Endothelial cell of umbilical vein (primary cell): ENCODE measurements around the gene L1CAM. TPM values are rescaled to one million over a fixed set of nuclear protein-coding genes. Genes with fewer than 3 reads are reported as not detected.

Source experiments
- BruUV-seq: library from RNA; stranded (reverse); fragments of 400-500 nt; replicated peaks from 2 replicates; lab custom pipeline; 2021; lab: Mats Ljungman, UMichigan
- CTCF ChIA-PET: fragments of 300-600, 350-600 bp; sonication (Branson Sonifier 250); formaldehyde crosslinking; loops from one replicate; lab custom pipeline; 2021; ENCODE audit warnings: antibody characterized with exemption, inconsistent platforms; lab: Charles Lee
- POLR2A ChIA-PET: fragments of 300-600, 350-600 bp; sonication (Branson Sonifier 250); formaldehyde crosslinking; loops from one replicate; lab custom pipeline; 2021; ENCODE audit warnings: antibody characterized with exemption, inconsistent platforms; lab: Charles Lee
- DNase-seq: peaks from one replicate; pipeline ENCODE4 v3.0.0-alpha.2; 2011; ENCODE audit warnings: low read depth, low spot score
- FAIRE-seq: peaks from 2 replicates; lab custom pipeline; 2011; peaks lifted over from hg19 to GRCh38; lab: Jason Lieb, UNC
- H2AFZ ChIP-seq: 2 replicates; pipeline ENCODE4 v1.6.0; 2012; ENCODE audit warnings: low read depth, low read length, control low read depth, inconsistent platforms
- H3K27ac ChIP-seq: 2 replicates; pipeline ENCODE4 v1.5.1; 2011; ENCODE audit warnings: low read depth, mild to moderate bottlenecking, control low read depth, low read length, moderate library complexity; ENCODE audit not compliant: insufficient read depth
- H3K27me3 ChIP-seq, 2 experiments: 2 replicates each; pipeline versions ENCODE4 v1.6.0 to v1.6.1; 2011; ENCODE audit warnings: low read length in 2 of 2, mixed read lengths in 1 of 2; ENCODE audit not compliant: control insufficient read depth in 2 of 2, insufficient read depth in 2 of 2
- H3K36me3 ChIP-seq, 2 experiments: 2 replicates in 1 of 2; 3 replicates in 1 of 2; pipeline ENCODE4 v1.5.1; 2011; ENCODE audit warnings: low read length in 2 of 2, mild to moderate bottlenecking in 1 of 2, moderate library complexity in 1 of 2; ENCODE audit not compliant: control insufficient read depth in 2 of 2, insufficient read depth in 2 of 2; ENCODE audit errors: extremely low read depth in 1 of 2
- H3K4me1 ChIP-seq: 3 replicates; pipeline ENCODE4 v1.5.1; 2011; ENCODE audit warnings: mild to moderate bottlenecking, low read length; ENCODE audit not compliant: control insufficient read depth, insufficient read depth; ENCODE audit errors: extremely low read depth
- H3K4me2 ChIP-seq: 2 replicates; pipeline ENCODE4 v1.6.1; 2011; ENCODE audit warnings: low read length, control low read depth, mixed read lengths; ENCODE audit not compliant: insufficient read depth
- H3K4me3 ChIP-seq, 3 experiments: fragments of 200-600 bp in 1 of 3; sonication (generic), shearing (Covaris generic) in 1 of 3; replicated peaks in 1 of 3; 2 replicates each; pipeline ENCODE4 v1.5.1; 2011 to 2016; ENCODE audit warnings: control low read depth in 3 of 3, low read length in 3 of 3, mild to moderate bottlenecking in 2 of 3, inconsistent platforms in 1 of 3, low read depth in 1 of 3, moderate library complexity in 1 of 3; ENCODE audit not compliant: insufficient read depth in 1 of 3
- H3K79me2 ChIP-seq: 2 replicates; pipeline ENCODE4 v1.6.0; 2012; ENCODE audit warnings: low read length, inconsistent platforms; ENCODE audit not compliant: control insufficient read depth, insufficient read depth
- H3K9ac ChIP-seq: replicated peaks from 2 replicates; pipeline ENCODE3; 2011; ENCODE audit warnings: low read length, control low read depth; ENCODE audit not compliant: insufficient read depth; ENCODE audit errors: extremely low read depth
- H3K9me1 ChIP-seq: replicated peaks from 3 replicates; pipeline ENCODE4 v1.6.0; 2011; ENCODE audit warnings: mild to moderate bottlenecking, low read length; ENCODE audit not compliant: control insufficient read depth, insufficient read depth; ENCODE audit errors: extremely low read depth
- H3K9me3 ChIP-seq: replicated peaks from 2 replicates; pipeline ENCODE4 v1.5.1; 2012; ENCODE audit warnings: low read length, inconsistent platforms; ENCODE audit not compliant: control insufficient read depth, insufficient read depth
- H4K20me1 ChIP-seq: replicated peaks from 2 replicates; pipeline ENCODE3; 2011; ENCODE audit warnings: mild to moderate bottlenecking, low read length; ENCODE audit not compliant: control insufficient read depth, insufficient read depth; ENCODE audit errors: extremely low read depth
- EZH2 ChIP-seq: IDR thresholded peaks from 2 replicates; pipeline ENCODE4 v1.6.1; 2012; ENCODE audit warnings: borderline replicate concordance, low read depth, mild to moderate bottlenecking, moderate library complexity, low read length, inconsistent platforms; ENCODE audit not compliant: severe bottlenecking
- FOS ChIP-seq: IDR thresholded peaks from 2 replicates; pipeline ENCODE4 v1.6.1; 2011; ENCODE audit warnings: mild to moderate bottlenecking, low read length, moderate library complexity, borderline replicate concordance; ENCODE audit not compliant: insufficient read depth
- GATA2 ChIP-seq: IDR thresholded peaks from 2 replicates; pipeline ENCODE4 v1.7.0; 2011; ENCODE audit warnings: low read depth, mild to moderate bottlenecking, moderate library complexity, mixed read lengths, low read length; ENCODE audit not compliant: insufficient read length, insufficient read depth
- MYC ChIP-seq: IDR thresholded peaks from one replicate; pipeline ENCODE4 v1.6.1; 2011; ENCODE audit warnings: mild to moderate bottlenecking, low read depth, low read length
- POLR2A ChIP-seq: IDR thresholded peaks from 2 replicates; pipeline ENCODE4 v1.6.1; 2012; ENCODE audit warnings: low read depth, mild to moderate bottlenecking, control low read depth, low read length
- POLR2AphosphoS5 ChIP-seq: IDR thresholded peaks from 2 replicates; pipeline ENCODE4 v1.6.1; 2012; ENCODE audit warnings: low read depth, mild to moderate bottlenecking, control low read depth, low read length, moderate library complexity; ENCODE audit not compliant: insufficient read depth
- dilution Hi-C: fragments of 300-500 bp; cut with MboI; formaldehyde crosslinking; loops from one replicate; pipeline ENCODE4 v1.15.0; 2019; ENCODE audit warnings: low sequenced_read_pairs; ENCODE audit not compliant: extremely low pct_ligation_motif_present
- intact Hi-C: fragments of 100-400 bp; cut with micrococcal nuclease; formaldehyde crosslinking; loops from one replicate; pipeline ENCODE4 v1.10.0; 2022
- polyA plus RNA-seq, 4 experiments: library from polyadenylated mRNA; depleted of rRNA in 3 of 4; stranded (reverse) in 3 of 4; unstranded in 1 of 4; fragments of >200 nt; gene quantifications; 2 replicates each; pipeline versions ENCODE4 v1.2.1 to v1.2.3, GENCODE V29; 2011 to 2012; ENCODE audit warnings: missing spikeins in 1 of 4
- total RNA-seq: library from RNA; stranded (reverse); gene quantifications from 2 replicates; pipeline ENCODE4 v1.2.3, GENCODE V29; 2021
- TF ChIP-seq, protein P1 (sequence below): IDR thresholded peaks from 2 replicates; pipeline ENCODE4 v1.6.1; 2011; ENCODE audit not compliant: insufficient read depth, insufficient read length

Gene L1CAM
- total and polyA plus RNA-seq, 2 donors (not counting 3 experiments of a cell fraction or from before 2014, with no cell fraction given), result 0.01 TPM; not detected in 1

DNA sequence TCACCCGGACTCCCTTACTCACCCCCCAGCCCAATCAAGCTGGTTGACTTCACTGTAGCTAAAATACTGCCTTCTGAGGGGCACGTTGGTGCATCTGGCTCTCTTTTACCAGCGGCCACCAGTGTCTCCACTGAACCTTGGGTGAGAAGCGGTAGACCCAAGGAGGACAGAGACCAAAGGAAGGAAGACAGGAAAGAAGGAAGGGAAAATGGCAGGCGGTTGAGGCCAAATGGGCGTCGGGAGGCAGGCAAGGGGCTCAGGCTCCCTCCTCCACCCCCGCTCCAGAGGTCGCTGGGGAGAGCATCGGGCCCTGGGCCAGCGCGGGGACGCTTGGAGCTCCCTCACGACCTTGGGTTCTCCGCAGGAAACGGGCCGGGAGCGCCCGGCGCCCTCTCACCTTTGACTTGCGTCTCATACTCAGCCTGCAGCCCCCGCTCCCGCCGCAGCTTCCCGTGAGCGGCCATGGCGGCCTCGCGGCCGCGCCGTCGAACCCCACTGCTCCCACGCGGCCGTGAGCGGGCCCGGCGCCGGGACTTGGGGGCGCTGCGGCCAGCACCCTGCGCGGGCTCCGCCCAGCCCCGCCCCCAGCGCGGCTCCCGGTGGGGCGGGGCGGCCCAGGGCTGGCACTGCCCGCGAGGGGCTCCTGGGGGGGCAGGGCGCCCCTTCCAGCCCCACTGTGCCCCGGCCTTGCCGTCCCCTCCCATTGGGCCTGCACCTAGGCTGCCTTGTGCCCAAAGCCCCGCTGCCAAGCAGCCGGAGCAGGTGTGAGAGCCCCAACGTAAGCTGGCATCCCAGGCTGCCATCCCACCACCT is 40.0 kb upstream of the L1CAM start, which contains the start of gene ARHGAP4:
ARHGAP4 (minus strand) TSS at position 526 of the 813 bp plus-strand sequence; CDS start at position 464, 62 bp downstream.
- CTCF ChIA-PET, result interaction anchor here (4.2 to 9.0 kb wide), 2 partner anchors 8 to 22 kb away, joined by 29 to 253 read pairs; partner anchors contain the start of genes NAA10 and RENBP
- Histone ChIP-seq H3K27me3 (no peaks in the 10 kb centered on the region), H2AFZ (no peak within 1 kb of the TSS), H3K4me3 (peak within 1 kb of the TSS in 1 of 3 experiments; percentile 5), H3K79me2 (peaks cover 2% of the 10 kb centered on the region), H3K9me1 (no peaks in the 10 kb centered on the region), H3K4me1 (peaks cover 51% of the 10 kb centered on the region), H3K36me3 (peaks cover 0 to 2% of the 10 kb centered on the region in 2 experiments), H4K20me1 (no peaks in the 10 kb centered on the region), H3K9ac (peak within 1 kb of the TSS; percentile 96), H3K4me2 (peak within 1 kb of the TSS; percentile 77), H3K9me3 (no peaks in the 10 kb centered on the region), H3K27ac (peak within 1 kb of the TSS; percentile 100)
- dilution Hi-C loops, result no loop called here
- intact Hi-C loops, result no loop called here
- DNase-seq (no peak), FAIRE-seq (peak; percentile 62)
- POLR2A ChIA-PET, result interaction anchor here (1.3 to 1.6 kb wide), 2 partner anchors 21 to 160 kb away, joined by 3 to 4 read pairs; no protein-coding TSS in a partner anchor
- BruUV-seq, result TSS peak; percentile 93
- TF ChIP-seq MYC (no peak), GATA2 (no peak), POLR2AphosphoS5 (no peak), POLR2A (peak; percentile 28), EZH2 (no peak), FOS (no peak)
- TF ChIP-seq, protein P1, sequence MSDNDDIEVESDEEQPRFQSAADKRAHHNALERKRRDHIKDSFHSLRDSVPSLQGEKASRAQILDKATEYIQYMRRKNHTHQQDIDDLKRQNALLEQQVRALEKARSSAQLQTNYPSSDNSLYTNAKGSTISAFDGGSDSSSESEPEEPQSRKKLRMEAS, result no peak
